Endothelial cell of umbilical vein (primary cell): ENCODE measurements around the gene XYLT1.

ENCODE experiments used
- EZH2 ChIP-seq: IDR thresholded peaks from 2 replicates; pipeline ENCODE4 v1.6.1; 2012; ENCODE audit warnings: borderline replicate concordance, low read depth, mild to moderate bottlenecking, moderate library complexity, low read length, inconsistent platforms; ENCODE audit not compliant: severe bottlenecking
- MAX ChIP-seq: IDR thresholded peaks from 2 replicates; pipeline ENCODE4 v1.6.1; 2011; ENCODE audit not compliant: insufficient read depth, insufficient read length
- POLR2AphosphoS5 ChIP-seq: IDR thresholded peaks from 2 replicates; pipeline ENCODE4 v1.6.1; 2012; ENCODE audit warnings: low read depth, mild to moderate bottlenecking, control low read depth, low read length, moderate library complexity; ENCODE audit not compliant: insufficient read depth
- TF ChIP-seq, protein P1 (sequence below), 2 donors: IDR thresholded peaks; 1 replicate in 1 of 2; 2 replicates in 1 of 2; pipeline ENCODE4 v1.5.1; 2011; ENCODE audit warnings: low read length in 2 of 2, mild to moderate bottlenecking in 2 of 2, moderate library complexity in 2 of 2, control low read depth in 1 of 2, inconsistent platforms in 1 of 2, low read depth in 1 of 2; ENCODE audit not compliant: insufficient read depth in 1 of 2; ENCODE audit errors: extremely low read depth in 1 of 2

GRCh38 chr16:17339764-17340541 is 130.8 kb downstream of the XYLT1 start:
- TF ChIP-seq, protein P1, sequence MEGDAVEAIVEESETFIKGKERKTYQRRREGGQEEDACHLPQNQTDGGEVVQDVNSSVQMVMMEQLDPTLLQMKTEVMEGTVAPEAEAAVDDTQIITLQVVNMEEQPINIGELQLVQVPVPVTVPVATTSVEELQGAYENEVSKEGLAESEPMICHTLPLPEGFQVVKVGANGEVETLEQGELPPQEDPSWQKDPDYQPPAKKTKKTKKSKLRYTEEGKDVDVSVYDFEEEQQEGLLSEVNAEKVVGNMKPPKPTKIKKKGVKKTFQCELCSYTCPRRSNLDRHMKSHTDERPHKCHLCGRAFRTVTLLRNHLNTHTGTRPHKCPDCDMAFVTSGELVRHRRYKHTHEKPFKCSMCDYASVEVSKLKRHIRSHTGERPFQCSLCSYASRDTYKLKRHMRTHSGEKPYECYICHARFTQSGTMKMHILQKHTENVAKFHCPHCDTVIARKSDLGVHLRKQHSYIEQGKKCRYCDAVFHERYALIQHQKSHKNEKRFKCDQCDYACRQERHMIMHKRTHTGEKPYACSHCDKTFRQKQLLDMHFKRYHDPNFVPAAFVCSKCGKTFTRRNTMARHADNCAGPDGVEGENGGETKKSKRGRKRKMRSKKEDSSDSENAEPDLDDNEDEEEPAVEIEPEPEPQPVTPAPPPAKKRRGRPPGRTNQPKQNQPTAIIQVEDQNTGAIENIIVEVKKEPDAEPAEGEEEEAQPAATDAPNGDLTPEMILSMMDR (IDR thresholded peaks at IDR 0.05; ENCODE audit: extremely low read depth in 1 of 2, insufficient read depth in 1 of 2, low read depth in 1 of 2, low read length in 2 of 2) = no peak
- no peak for TF ChIP-seq EZH2
- no peak for TF ChIP-seq POLR2AphosphoS5
- TF ChIP-seq MAX = no peak
